Measurements from ENCODE around the gene CCDC148.

Gene CCDC148

DNA sequence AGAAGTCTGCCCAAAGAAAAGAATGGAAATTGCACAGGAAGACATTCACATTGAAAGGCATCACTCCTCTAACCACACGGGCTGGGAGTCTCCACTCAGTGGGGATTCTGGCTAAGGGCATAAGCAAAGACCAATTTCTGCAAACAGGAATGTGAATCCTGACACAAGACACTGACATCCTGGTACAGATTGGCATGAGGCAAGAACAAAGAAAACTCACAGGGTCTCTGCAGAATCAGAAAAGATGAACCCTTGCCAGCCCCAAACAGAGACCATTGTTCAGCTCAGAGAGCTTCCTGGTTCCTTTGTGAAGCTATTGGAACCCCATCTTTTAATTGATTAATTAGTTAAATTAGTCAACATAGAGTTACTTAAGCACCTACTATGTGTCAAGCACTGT lies 272.6 kb downstream of the CCDC148 start:
- Histone ChIP-seq H3K27me3 (no peaks in the 10 kb centered on the region), H3K4me1 (ENCODE audit: control insufficient read depth in 1 of 2, insufficient read depth in 1 of 2, low read depth in 1 of 2, low read length in 1 of 2) (no peaks in the 10 kb centered on the region), H3K27ac (no peak overlapping the region), H3K36me3 (no peaks in the 10 kb centered on the region), H3K4me3 (ENCODE audit: low read depth in 1 of 2, low read length in 1 of 2) (no peak overlapping the region), H3K9me3 (no peaks in the 10 kb centered on the region)
- TF ChIP-seq, protein P1, sequence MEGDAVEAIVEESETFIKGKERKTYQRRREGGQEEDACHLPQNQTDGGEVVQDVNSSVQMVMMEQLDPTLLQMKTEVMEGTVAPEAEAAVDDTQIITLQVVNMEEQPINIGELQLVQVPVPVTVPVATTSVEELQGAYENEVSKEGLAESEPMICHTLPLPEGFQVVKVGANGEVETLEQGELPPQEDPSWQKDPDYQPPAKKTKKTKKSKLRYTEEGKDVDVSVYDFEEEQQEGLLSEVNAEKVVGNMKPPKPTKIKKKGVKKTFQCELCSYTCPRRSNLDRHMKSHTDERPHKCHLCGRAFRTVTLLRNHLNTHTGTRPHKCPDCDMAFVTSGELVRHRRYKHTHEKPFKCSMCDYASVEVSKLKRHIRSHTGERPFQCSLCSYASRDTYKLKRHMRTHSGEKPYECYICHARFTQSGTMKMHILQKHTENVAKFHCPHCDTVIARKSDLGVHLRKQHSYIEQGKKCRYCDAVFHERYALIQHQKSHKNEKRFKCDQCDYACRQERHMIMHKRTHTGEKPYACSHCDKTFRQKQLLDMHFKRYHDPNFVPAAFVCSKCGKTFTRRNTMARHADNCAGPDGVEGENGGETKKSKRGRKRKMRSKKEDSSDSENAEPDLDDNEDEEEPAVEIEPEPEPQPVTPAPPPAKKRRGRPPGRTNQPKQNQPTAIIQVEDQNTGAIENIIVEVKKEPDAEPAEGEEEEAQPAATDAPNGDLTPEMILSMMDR (IDR thresholded peaks at IDR 0.05) = no peak

DNA sequence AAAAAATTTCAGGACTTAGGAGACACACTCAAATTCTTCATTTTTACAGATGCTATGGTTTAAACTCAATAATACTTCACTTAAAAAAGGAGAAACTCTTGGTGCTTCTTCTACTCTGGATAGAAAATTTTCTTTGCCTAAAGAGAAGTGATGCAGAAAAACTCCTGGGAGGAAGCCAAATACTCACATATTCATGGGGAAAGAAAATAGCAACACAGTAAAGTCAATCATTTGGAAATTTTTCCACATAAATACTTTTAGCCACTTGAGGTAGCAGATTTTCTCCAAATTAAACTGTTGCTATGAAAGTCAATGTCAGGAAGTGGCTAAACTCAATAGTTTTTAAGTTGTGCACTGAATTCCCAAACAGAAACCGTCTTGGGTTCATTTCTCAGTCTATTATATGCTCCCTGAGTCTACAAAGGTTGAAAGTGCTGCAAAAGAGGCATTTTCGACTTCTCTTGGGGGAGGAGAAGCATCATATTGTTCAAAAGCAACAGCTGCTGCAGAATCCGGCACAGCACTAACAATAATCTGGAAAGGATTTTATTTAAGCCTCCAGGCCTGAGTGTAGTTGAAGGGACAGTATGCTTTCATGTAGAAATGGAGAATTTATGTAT lies 273.8 kb downstream of the CCDC148 start:
- Histone ChIP-seq H3K4me3 (ENCODE audit: low read depth in 1 of 2, low read length in 1 of 2) (no peak overlapping the region), H3K9me3 (no peaks in the 10 kb centered on the region), H3K36me3 (no peaks in the 10 kb centered on the region), H3K4me1 (ENCODE audit: control insufficient read depth in 1 of 2, insufficient read depth in 1 of 2, low read depth in 1 of 2, low read length in 1 of 2) (no peaks in the 10 kb centered on the region), H3K27ac (no peak overlapping the region), H3K27me3 (no peaks in the 10 kb centered on the region)
- TF ChIP-seq, protein P1 (IDR thresholded peaks at IDR 0.05) = no peak

DNA sequence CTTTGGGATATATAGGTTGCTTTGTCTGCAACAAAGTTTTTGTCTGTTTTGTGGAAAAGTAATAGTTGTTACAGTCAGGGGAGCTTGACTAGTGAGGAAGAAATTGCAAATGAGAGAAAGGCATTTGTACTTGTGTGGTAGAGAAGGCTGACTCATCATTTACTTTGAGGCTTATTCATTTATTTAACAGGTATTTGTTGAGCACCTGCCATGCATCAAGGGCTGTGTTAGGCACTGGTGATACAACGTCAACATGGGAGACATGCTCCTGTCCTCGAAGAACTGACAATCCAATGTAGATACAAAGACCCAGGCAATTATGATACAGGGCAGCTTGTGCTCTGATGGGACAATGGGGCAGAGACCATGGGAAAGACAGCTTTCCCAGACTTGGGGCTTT lies 275.4 kb downstream of the CCDC148 start:
- no peaks in the 10 kb centered on the region for H3K9me3 ChIP-seq
- H3K27me3 ChIP-seq = no peaks in the 10 kb centered on the region
- no peaks in the 10 kb centered on the region for H3K4me1 ChIP-seq (ENCODE audit: control insufficient read depth in 1 of 2, insufficient read depth in 1 of 2, low read depth in 1 of 2, low read length in 1 of 2)
- TF ChIP-seq, protein P1 (IDR thresholded peaks at IDR 0.05) = no peak
- no peak overlapping the region for H3K27ac ChIP-seq
- no peak overlapping the region for H3K4me3 ChIP-seq (ENCODE audit: low read depth in 1 of 2, low read length in 1 of 2)
- no peaks in the 10 kb centered on the region for H3K36me3 ChIP-seq

DNA sequence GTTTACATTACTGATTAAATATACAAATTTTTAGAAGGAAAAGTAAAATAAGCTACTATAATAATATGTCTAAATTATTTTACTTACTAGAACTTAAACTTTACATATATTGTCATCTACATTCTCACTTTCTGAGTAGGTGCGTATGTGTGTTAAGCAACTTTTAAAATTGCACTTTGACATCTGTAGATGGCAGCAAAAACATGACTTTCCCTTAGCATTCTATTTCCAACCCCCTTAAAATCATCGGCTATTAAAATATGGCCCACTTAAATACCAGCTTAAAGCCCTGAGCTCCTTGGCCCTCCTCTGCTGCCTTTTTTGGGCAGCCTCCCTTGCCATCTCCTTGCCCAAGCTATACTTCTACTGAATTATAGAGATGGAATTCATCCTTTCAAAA lies 276.9 kb downstream of the CCDC148 start:
- Histone ChIP-seq H3K27ac (no peak overlapping the region), H3K27me3 (no peaks in the 10 kb centered on the region), H3K9me3 (no peaks in the 10 kb centered on the region), H3K4me3 (ENCODE audit: low read depth in 1 of 2, low read length in 1 of 2) (no peak overlapping the region), H3K36me3 (no peaks in the 10 kb centered on the region), H3K4me1 (ENCODE audit: control insufficient read depth in 1 of 2, insufficient read depth in 1 of 2, low read depth in 1 of 2, low read length in 1 of 2) (peaks cover 9 to 10% of the 10 kb centered on the region in 2 experiments)
- TF ChIP-seq, protein P1 (IDR thresholded peaks at IDR 0.05) = no peak

DNA sequence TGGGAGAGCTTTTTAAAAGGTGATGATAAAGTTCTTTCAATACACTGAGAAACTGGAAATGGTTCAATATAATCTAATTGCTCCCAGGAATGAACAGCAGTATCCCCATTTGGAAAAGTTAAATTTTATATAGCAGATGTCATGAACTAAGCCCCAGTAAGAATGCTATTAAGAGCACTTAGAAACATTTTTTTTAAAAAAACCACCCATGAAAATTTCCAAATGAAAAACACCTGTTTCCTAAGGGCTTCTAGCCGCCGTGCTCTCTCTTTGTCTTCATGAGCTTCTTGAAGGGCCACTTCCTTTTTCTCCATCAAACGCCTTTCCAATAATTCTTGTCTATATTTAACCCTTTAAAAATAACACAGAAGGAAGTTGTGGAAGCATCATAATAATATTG lies 277.9 kb downstream of the CCDC148 start:
- H3K9me3 ChIP-seq = no peaks in the 10 kb centered on the region
- TF ChIP-seq, protein P1 (IDR thresholded peaks at IDR 0.05) = no peak
- peaks cover 19 to 20% of the 10 kb centered on the region in 2 experiments for H3K4me1 ChIP-seq (ENCODE audit: control insufficient read depth in 1 of 2, insufficient read depth in 1 of 2, low read depth in 1 of 2, low read length in 1 of 2)

More for the DNA sequence above, 277.9 kb downstream of the CCDC148 start:
- Histone ChIP-seq H3K4me3 (ENCODE audit: low read depth in 1 of 2, low read length in 1 of 2) (no peak overlapping the region), H3K27ac (no peak overlapping the region), H3K36me3 (no peaks in the 10 kb centered on the region), H3K27me3 (no peaks in the 10 kb centered on the region)
